ENCODE measurements around the gene GPRIN3.

DNA sequence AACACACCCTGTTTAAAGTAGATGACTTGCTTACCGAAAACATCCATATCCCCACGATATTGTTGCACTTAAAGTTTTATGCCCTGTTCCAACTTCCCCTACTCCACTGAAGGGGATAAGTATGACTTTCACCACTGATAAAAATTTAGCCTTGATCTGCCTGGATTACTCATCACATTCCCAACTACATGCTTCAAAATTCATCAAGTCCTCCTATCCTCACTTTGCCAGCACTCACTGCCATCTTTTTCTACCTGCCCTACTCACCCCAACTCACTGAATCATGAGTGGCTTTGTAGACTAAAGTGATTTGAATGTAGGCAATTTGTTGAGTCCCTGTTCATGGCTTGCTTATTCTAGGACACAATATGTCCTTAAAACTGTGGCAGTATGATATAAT is 12.2 kb upstream of the GPRIN3 start:
- TF ChIP-seq POLR2AphosphoS5 (IDR thresholded peaks at IDR 0.05; ENCODE audit: borderline replicate concordance, low read depth, low read length) (no peak), EZH2 (IDR thresholded peaks at IDR 0.05) (no peak), FOXP2 (optimal IDR thresholded peaks at IDR 0.05; ENCODE audit: control extremely low read depth, extremely low read length, insufficient read depth) (no peak)

Data from SK-N-MC (cell line).